Fibroblast of the aortic adventitia (primary cell): ENCODE results near the gene ADRB2. TPM values are rescaled to one million over a fixed set of nuclear protein-coding genes. Genes with fewer than 3 reads are reported as not detected.
"Not testable (repeated sequence)": the region's sequence is repeated elsewhere in the genome, so short reads cannot be mapped to it uniquely, and the experiment has no call there.

ENCODE experiments used
- DNase-seq: peaks from one replicate; pipeline ENCODE4 v3.0.0-alpha.2; 2010; ENCODE audit warnings: low read depth
- H3K4me3 ChIP-seq: 2 replicates; pipeline ENCODE4 v1.5.1; 2011; ENCODE audit warnings: low read depth, mild to moderate bottlenecking, control low read depth, low read length, moderate library complexity
- CTCF ChIP-seq: IDR thresholded peaks from 2 replicates; pipeline ENCODE4 v1.5.1; 2011; ENCODE audit warnings: mild to moderate bottlenecking, low read length, control low read depth, inconsistent platforms; ENCODE audit not compliant: insufficient read depth
- total RNA-seq: library from RNA; depleted of rRNA; stranded (reverse); fragments of >200 nt; gene quantifications from 2 replicates; pipeline ENCODE4 v1.2.3, GENCODE V29; 2012; ENCODE audit warnings: low replicate concordance

The ADRB2 gene
- total RNA-seq, 1 donor, result 3.6 TPM

GRCh38 chr5:148861696-148862095 is 35.3 kb downstream of the ADRB2 start:
- DNase-seq, result no peak
- TF ChIP-seq CTCF, result no peak
- no peak overlapping the region for H3K4me3 ChIP-seq

GRCh38 chr5:148864113-148864841 is 37.9 kb downstream of the ADRB2 start:
- peak; percentile 27 for DNase-seq
- no peak for TF ChIP-seq CTCF
- H3K4me3 ChIP-seq, result no peak overlapping the region

GRCh38 chr5:148866024-148866423 is 39.6 kb downstream of the ADRB2 start:
- no peak overlapping the region for H3K4me3 ChIP-seq
- no peak for TF ChIP-seq CTCF
- no peak for DNase-seq

- H3K4me3 ChIP-seq, result no peak overlapping the region
- no peak for DNase-seq
- TF ChIP-seq CTCF, result no peak
Observed at GRCh38 chr5:148873120-148873519, 46.7 kb downstream of the ADRB2 start.

GRCh38 chr5:148873690-148874485 is 47.5 kb downstream of the ADRB2 start:
- H3K4me3 ChIP-seq, result no peak overlapping the region
- DNase-seq, result no peak
- no peak for TF ChIP-seq CTCF

GRCh38 chr5:148875205-148875875 is 48.9 kb downstream of the ADRB2 start:
- no peak overlapping the region for H3K4me3 ChIP-seq
- DNase-seq, result peak; percentile 68
- no peak for TF ChIP-seq CTCF

GRCh38 chr5:148877436-148877835 is 51.0 kb downstream of the ADRB2 start:
- H3K4me3 ChIP-seq, DNase-seq: not testable (repeated sequence)
